ENCODE results near the gene CDK14. TPM values are rescaled to one million over a fixed set of nuclear protein-coding genes. Genes with fewer than 3 reads are reported as not detected.

Gene CDK14
- total RNA-seq, 1 experiment from 2014 or later, result 14.1 TPM

- DNase-seq (ENCODE audit: low read depth), result no peak
Observed at GRCh38 chr7:90836937-90837336, 240.8 kb downstream of the CDK14 start.

- no peak for DNase-seq (ENCODE audit: low read depth)
Observed at GRCh38 chr7:90838799-90839198, 242.7 kb downstream of the CDK14 start.

GRCh38 chr7:90839316-90839715, 243.2 kb downstream of the CDK14 start:
- DNase-seq (ENCODE audit: low read depth), result no peak

GRCh38 chr7:90839727-90840291, 243.7 kb downstream of the CDK14 start:
- DNase-seq (ENCODE audit: low read depth), result no peak

GRCh38 chr7:90841759-90842429, 245.8 kb downstream of the CDK14 start:
- no peak for DNase-seq (ENCODE audit: low read depth)

GRCh38 chr7:90842430-90842788, 246.3 kb downstream of the CDK14 start:
- no peak for DNase-seq (ENCODE audit: low read depth)

- no peak for DNase-seq (ENCODE audit: low read depth)
Observed at GRCh38 chr7:90843472-90843871, 247.4 kb downstream of the CDK14 start.

- no peak for DNase-seq (ENCODE audit: low read depth)
Observed at GRCh38 chr7:90844421-90844820, 248.3 kb downstream of the CDK14 start.

- DNase-seq (ENCODE audit: low read depth), result no peak
Observed at GRCh38 chr7:90846192-90846591, 250.1 kb downstream of the CDK14 start.

GRCh38 chr7:90850066-90850465, 253.9 kb downstream of the CDK14 start:
- no peak for DNase-seq (ENCODE audit: low read depth)

GRCh38 chr7:90850471-90850870, 254.3 kb downstream of the CDK14 start:
- DNase-seq (ENCODE audit: low read depth), result no peak

GRCh38 chr7:90853205-90853604, 257.1 kb downstream of the CDK14 start:
- no peak for DNase-seq (ENCODE audit: low read depth)

- no peak for DNase-seq (ENCODE audit: low read depth)
Observed at GRCh38 chr7:90856351-90857070, 260.4 kb downstream of the CDK14 start.

GRCh38 chr7:90857603-90858002, 261.5 kb downstream of the CDK14 start:
- no peak for DNase-seq (ENCODE audit: low read depth)

GRCh38 chr7:90858546-90858945, 262.4 kb downstream of the CDK14 start:
- DNase-seq (ENCODE audit: low read depth), result no peak

GRCh38 chr7:90859521-90859920, 263.4 kb downstream of the CDK14 start:
- DNase-seq (ENCODE audit: low read depth), result no peak

- no peak for DNase-seq (ENCODE audit: low read depth)
Observed at GRCh38 chr7:90864088-90864487, 268.0 kb downstream of the CDK14 start.

GRCh38 chr7:90869335-90869734, 273.2 kb downstream of the CDK14 start:
- no peak for DNase-seq (ENCODE audit: low read depth)

GRCh38 chr7:90876701-90877100, 280.6 kb downstream of the CDK14 start:
- no peak for DNase-seq (ENCODE audit: low read depth)

- no peak for DNase-seq (ENCODE audit: low read depth)
Observed at GRCh38 chr7:90877201-90877600, 281.1 kb downstream of the CDK14 start.

GRCh38 chr7:90879924-90880323, 283.8 kb downstream of the CDK14 start:
- DNase-seq (ENCODE audit: low read depth), result no peak

- no peak for DNase-seq (ENCODE audit: low read depth)
Observed at GRCh38 chr7:90886416-90886815, 290.3 kb downstream of the CDK14 start.

GRCh38 chr7:90889210-90889609, 293.1 kb downstream of the CDK14 start:
- DNase-seq (ENCODE audit: low read depth), result no peak
